ENCODE results near the gene BCAM.

DNA sequence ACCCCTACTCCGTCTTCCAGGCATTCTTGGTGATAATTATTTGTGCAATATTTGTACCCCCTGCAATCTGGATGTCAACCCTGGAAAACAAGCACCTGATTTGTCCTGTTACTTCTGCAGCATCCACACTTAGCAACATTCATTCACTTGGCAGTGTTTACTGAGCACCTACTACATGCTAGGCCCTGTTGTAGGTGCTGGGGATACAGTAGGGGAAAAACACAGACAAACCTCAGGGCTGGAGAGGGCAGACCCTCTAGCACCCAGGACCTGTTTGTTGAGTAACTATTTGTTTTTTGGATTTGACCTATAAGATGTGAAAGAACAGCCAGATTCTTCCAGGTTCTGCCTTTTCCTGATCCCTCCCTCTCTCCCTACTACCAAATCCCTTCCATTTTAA is 46.7 kb downstream of the BCAM start:
- TF ChIP-seq, protein P1, sequence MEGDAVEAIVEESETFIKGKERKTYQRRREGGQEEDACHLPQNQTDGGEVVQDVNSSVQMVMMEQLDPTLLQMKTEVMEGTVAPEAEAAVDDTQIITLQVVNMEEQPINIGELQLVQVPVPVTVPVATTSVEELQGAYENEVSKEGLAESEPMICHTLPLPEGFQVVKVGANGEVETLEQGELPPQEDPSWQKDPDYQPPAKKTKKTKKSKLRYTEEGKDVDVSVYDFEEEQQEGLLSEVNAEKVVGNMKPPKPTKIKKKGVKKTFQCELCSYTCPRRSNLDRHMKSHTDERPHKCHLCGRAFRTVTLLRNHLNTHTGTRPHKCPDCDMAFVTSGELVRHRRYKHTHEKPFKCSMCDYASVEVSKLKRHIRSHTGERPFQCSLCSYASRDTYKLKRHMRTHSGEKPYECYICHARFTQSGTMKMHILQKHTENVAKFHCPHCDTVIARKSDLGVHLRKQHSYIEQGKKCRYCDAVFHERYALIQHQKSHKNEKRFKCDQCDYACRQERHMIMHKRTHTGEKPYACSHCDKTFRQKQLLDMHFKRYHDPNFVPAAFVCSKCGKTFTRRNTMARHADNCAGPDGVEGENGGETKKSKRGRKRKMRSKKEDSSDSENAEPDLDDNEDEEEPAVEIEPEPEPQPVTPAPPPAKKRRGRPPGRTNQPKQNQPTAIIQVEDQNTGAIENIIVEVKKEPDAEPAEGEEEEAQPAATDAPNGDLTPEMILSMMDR (conservative IDR thresholded peaks at IDR 0.05; ENCODE audit: low read depth, low read length), result no peak
- TF ChIP-seq POLR2A (IDR thresholded peaks at IDR 0.05; ENCODE audit: low read depth, low read length) (no peak), MAZ (IDR thresholded peaks at IDR 0.05; ENCODE audit: borderline replicate concordance, low read depth, low read length) (no peak), FOS (IDR thresholded peaks at IDR 0.05; ENCODE audit: low read depth, low read length) (no peak), RAD21 (IDR thresholded peaks at IDR 0.05; ENCODE audit: low read length) (no peak)
